DND-41 (cell line): Measurements from ENCODE around the gene SKAP1.

Source experiments
- ATAC-seq: fragments of 200-7000 bp; cut with Tn5 transposase; 3 replicates; pipeline ENCODE4 v1.9.1; 2021; ENCODE audit warnings: low read depth; ENCODE audit not compliant: insufficient read depth
- DNase-seq: peaks from one replicate; pipeline ENCODE4 v3.0.0-alpha.2; 2020
- H2AFZ ChIP-seq: 2 replicates; pipeline ENCODE4 v1.6.0; 2012; ENCODE audit warnings: low read depth, low read length
- H3K27ac ChIP-seq: 2 replicates; pipeline ENCODE4 v1.5.1; 2012; ENCODE audit warnings: low read length, inconsistent platforms
- H3K27me3 ChIP-seq: fragments of 200-600 bp; sonication (generic); 2 replicates; pipeline ENCODE4 v1.6.0; 2012; ENCODE audit warnings: low read length, mild to moderate bottlenecking, inconsistent platforms; ENCODE audit not compliant: insufficient read depth, poor library complexity
- H3K36me3 ChIP-seq: 2 replicates; pipeline ENCODE4 v1.5.1; 2012; ENCODE audit warnings: low read length, inconsistent platforms; ENCODE audit not compliant: insufficient read depth
- H3K4me1 ChIP-seq: 2 replicates; pipeline ENCODE4 v1.5.1; 2012; ENCODE audit warnings: mild to moderate bottlenecking, low read length; ENCODE audit not compliant: insufficient read depth
- H3K4me2 ChIP-seq: 2 replicates; pipeline ENCODE4 v1.6.0; 2012; ENCODE audit warnings: mild to moderate bottlenecking, moderate library complexity, low read length, inconsistent platforms; ENCODE audit not compliant: insufficient read depth
- H3K4me3 ChIP-seq, 2 experiments: fragments of 200-600 bp in 1 of 2; shearing (Covaris generic) in 1 of 2; 2 replicates each; pipeline ENCODE4 v1.5.1; 2012 to 2016; ENCODE audit warnings: inconsistent platforms in 2 of 2, low read length in 2 of 2, mild to moderate bottlenecking in 2 of 2, low read depth in 1 of 2, moderate library complexity in 1 of 2
- H3K79me2 ChIP-seq: 2 replicates; pipeline ENCODE4 v1.6.0; 2012; ENCODE audit warnings: low read length, inconsistent platforms; ENCODE audit not compliant: insufficient read depth
- H3K9ac ChIP-seq: 2 replicates; pipeline ENCODE4 v1.6.0; 2012; ENCODE audit warnings: low read depth, mild to moderate bottlenecking, inconsistent platforms, low read length, moderate library complexity
- H3K9me3 ChIP-seq: 2 replicates; pipeline ENCODE4 v1.5.1; 2012; ENCODE audit warnings: low read length, moderate library complexity, mild to moderate bottlenecking, inconsistent platforms; ENCODE audit not compliant: insufficient read depth, severe bottlenecking
- H4K20me1 ChIP-seq: 2 replicates; pipeline ENCODE4 v1.6.0; 2012; ENCODE audit warnings: low read length; ENCODE audit not compliant: insufficient read depth
- CTCF ChIP-seq: IDR thresholded peaks from 2 replicates; pipeline ENCODE4 v1.5.1; 2012; ENCODE audit warnings: borderline replicate concordance, low read length, moderate library complexity, mild to moderate bottlenecking; ENCODE audit not compliant: poor library complexity, severe bottlenecking; ENCODE audit errors: extremely low read depth
- EZH2 ChIP-seq: IDR thresholded peaks from 3 replicates; pipeline ENCODE4 v1.6.1; 2012; ENCODE audit warnings: borderline replicate concordance, low read depth, mild to moderate bottlenecking, moderate library complexity, low read length, inconsistent platforms; ENCODE audit not compliant: severe bottlenecking

SKAP1 gene

GRCh38 chr17:48102798-48103715 lies 327.0 kb downstream of the SKAP1 start:
- H3K36me3 ChIP-seq = peaks cover 3% of the 10 kb centered on the region; the same call in 1 of the 2 replicates
- H3K9me3 ChIP-seq = no peaks in the 10 kb centered on the region
- H3K4me3 ChIP-seq = no peak overlapping the region
- DNase-seq = peak; percentile 19
- H4K20me1 ChIP-seq = peaks cover 21% of the 10 kb centered on the region; the same call in 1 of the 2 replicates
- ATAC-seq = no peak
- H3K27me3 ChIP-seq = no peaks in the 10 kb centered on the region
- H3K9ac ChIP-seq = no peak overlapping the region
- no peak overlapping the region for H2AFZ ChIP-seq
- no peak overlapping the region for H3K4me2 ChIP-seq
- TF ChIP-seq CTCF = no peak
- no peak for TF ChIP-seq EZH2
- H3K79me2 ChIP-seq = peaks cover 40% of the 10 kb centered on the region
- H3K27ac ChIP-seq = no peak overlapping the region
- H3K4me1 ChIP-seq = peaks cover 34% of the 10 kb centered on the region

DNA sequence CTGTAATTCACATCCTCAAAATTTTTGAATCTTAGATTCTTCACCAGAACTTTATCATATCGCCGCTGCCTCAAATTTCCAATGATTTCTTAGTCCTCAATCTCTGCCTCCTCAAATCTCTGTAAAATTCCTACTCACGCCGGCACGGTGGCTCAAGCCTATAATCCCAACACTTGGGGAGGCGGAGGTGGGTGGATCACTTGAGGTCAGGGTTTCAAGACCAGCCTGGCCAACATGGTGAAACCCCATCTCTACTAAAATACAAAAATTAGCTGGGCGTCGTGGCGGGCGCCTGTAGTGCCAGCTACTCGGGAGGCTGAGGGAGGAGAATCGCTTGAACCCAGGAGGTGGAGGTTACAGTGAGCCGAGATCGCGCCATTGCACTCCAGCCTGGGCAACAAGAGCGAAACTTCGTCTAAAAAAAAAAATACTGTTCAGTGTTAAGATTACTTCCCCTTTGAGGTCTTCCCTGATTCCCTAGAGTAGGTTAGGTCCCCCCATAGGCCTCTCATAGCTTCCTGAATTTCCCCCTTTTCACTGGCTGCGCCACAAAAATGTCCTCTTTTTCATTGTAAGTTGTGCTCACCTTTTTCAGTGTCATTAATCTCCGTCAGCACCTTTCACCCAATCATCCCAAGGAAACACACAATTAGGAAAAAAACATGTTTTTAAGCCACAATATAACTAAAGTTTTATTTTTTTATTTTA lies 327.8 kb downstream of the SKAP1 start:
- TF ChIP-seq CTCF (no peak), EZH2 (no peak)
- H3K9ac ChIP-seq = peak overlapping the region; percentile 95; the same call in 1 of the 2 replicates
- no peak for ATAC-seq
- peaks cover 28% of the 10 kb centered on the region; the same call in 1 of the 2 replicates for H4K20me1 ChIP-seq
- H3K4me2 ChIP-seq = peak overlapping the region; percentile 98
- H3K9me3 ChIP-seq = no peaks in the 10 kb centered on the region
- DNase-seq = no peak
- H3K27me3 ChIP-seq = no peaks in the 10 kb centered on the region
- peaks cover 44% of the 10 kb centered on the region for H3K79me2 ChIP-seq
- peak overlapping the region; percentile 43; the same call in 1 of the 2 replicates for H2AFZ ChIP-seq
- H3K4me3 ChIP-seq = peak overlapping the region in 1 of 2 experiments; percentile 93; a peak in 2 of 4 replicates
- H3K4me1 ChIP-seq = peaks cover 35% of the 10 kb centered on the region
- H3K36me3 ChIP-seq = peaks cover 3% of the 10 kb centered on the region; the same call in 1 of the 2 replicates
- no peak overlapping the region; the same call in 1 of the 2 replicates for H3K27ac ChIP-seq

GRCh38 chr17:48101012-48101720 lies 328.8 kb downstream of the SKAP1 start, which contains the start of gene CBX1:
Gene CBX1, minus strand, starts transcription at chr17:48101478. Its CDS starts 24,474 bp downstream, at chr17:48077004.
- Histone ChIP-seq H3K9me3 (no peaks in the 10 kb centered on the region), H3K36me3 (peaks cover 7% of the 10 kb centered on the region; the same call in 1 of the 2 replicates), H3K9ac (peak within 1 kb of the TSS; percentile 95), H2AFZ (peak within 1 kb of the TSS; percentile 92), H3K79me2 (peaks cover 55% of the 10 kb centered on the region), H4K20me1 (peaks cover 35% of the 10 kb centered on the region; the same call in 1 of the 2 replicates), H3K27me3 (no peaks in the 10 kb centered on the region), H3K4me2 (peak within 1 kb of the TSS; percentile 98), H3K27ac (peak within 1 kb of the TSS; percentile 87), H3K4me1 (peaks cover 28% of the 10 kb centered on the region), H3K4me3 (peak within 1 kb of the TSS; percentile 88 to 93)
- DNase-seq (peak; percentile 95), ATAC-seq (peak; percentile 96)
- TF ChIP-seq EZH2 (no peak), CTCF (no peak)
